Bronchial epithelial cell (primary cell): ENCODE measurements around the gene LY6G6D. TPM values are rescaled to one million over a fixed set of nuclear protein-coding genes. Genes with fewer than 3 reads are reported as not detected.
"Not testable (repeated sequence)": the region's sequence is repeated elsewhere in the genome, so short reads cannot be mapped to it uniquely, and the experiment has no call there.

Experiments used
- DNase-seq: peaks from one replicate; pipeline ENCODE4 v3.0.0-alpha.2; 2010; ENCODE audit warnings: low read depth
- FAIRE-seq: peaks from 2 replicates; lab custom pipeline; 2011; peaks lifted over from hg19 to GRCh38; lab: Jason Lieb, UNC
- H3K27me3 ChIP-seq: 2 replicates; pipeline ENCODE4 v1.5.1; 2011; ENCODE audit warnings: low read length; ENCODE audit not compliant: control insufficient read depth, insufficient read depth
- H3K36me3 ChIP-seq: 2 replicates; pipeline ENCODE4 v1.5.1; 2011; ENCODE audit warnings: low read length; ENCODE audit not compliant: control insufficient read depth, insufficient read depth
- H3K4me3 ChIP-seq: 2 replicates; pipeline ENCODE4 v1.5.1; 2011; ENCODE audit warnings: mild to moderate bottlenecking, low read depth, low read length, control low read depth
- total RNA-seq: library from RNA; depleted of rRNA; stranded (reverse); fragments of >200 nt; gene quantifications from 2 replicates; pipeline ENCODE4 v1.2.1, GENCODE V29; 2014
- TF ChIP-seq, protein P1 (sequence below): IDR thresholded peaks from 2 replicates; pipeline ENCODE4 v1.5.1; 2011; ENCODE audit warnings: mild to moderate bottlenecking, moderate library complexity, low read length, control low read depth, inconsistent platforms; ENCODE audit not compliant: insufficient read depth, severe bottlenecking

The LY6G6D gene
- total RNA-seq, 1 donor from 2014 or later: not detected

- FAIRE-seq (no peak), DNase-seq (no peak)
- no peaks in the 10 kb centered on the region for H3K36me3 ChIP-seq
- H3K4me3 ChIP-seq: no peak within 1 kb of the TSS
- TF ChIP-seq, protein P1, sequence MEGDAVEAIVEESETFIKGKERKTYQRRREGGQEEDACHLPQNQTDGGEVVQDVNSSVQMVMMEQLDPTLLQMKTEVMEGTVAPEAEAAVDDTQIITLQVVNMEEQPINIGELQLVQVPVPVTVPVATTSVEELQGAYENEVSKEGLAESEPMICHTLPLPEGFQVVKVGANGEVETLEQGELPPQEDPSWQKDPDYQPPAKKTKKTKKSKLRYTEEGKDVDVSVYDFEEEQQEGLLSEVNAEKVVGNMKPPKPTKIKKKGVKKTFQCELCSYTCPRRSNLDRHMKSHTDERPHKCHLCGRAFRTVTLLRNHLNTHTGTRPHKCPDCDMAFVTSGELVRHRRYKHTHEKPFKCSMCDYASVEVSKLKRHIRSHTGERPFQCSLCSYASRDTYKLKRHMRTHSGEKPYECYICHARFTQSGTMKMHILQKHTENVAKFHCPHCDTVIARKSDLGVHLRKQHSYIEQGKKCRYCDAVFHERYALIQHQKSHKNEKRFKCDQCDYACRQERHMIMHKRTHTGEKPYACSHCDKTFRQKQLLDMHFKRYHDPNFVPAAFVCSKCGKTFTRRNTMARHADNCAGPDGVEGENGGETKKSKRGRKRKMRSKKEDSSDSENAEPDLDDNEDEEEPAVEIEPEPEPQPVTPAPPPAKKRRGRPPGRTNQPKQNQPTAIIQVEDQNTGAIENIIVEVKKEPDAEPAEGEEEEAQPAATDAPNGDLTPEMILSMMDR: no peak
- H3K27me3 ChIP-seq: no peaks in the 10 kb centered on the region
Measured at GRCh38 chr6:31706599-31706998, 8.5 kb upstream of the LY6G6D start, which contains the start of gene LY6G6F. LY6G6F (plus strand) TSS chr6:31706866; CDS start chr6:31706907, 41 bp downstream.

GRCh38 chr6:31707701-31708100 lies 7.4 kb upstream of the LY6G6D start:
- H3K36me3 ChIP-seq: no peaks in the 10 kb centered on the region
- DNase-seq: no peak
- no peak overlapping the region for H3K4me3 ChIP-seq
- FAIRE-seq: no peak
- H3K27me3 ChIP-seq: no peaks in the 10 kb centered on the region
- TF ChIP-seq, protein P1: no peak

- Histone ChIP-seq H3K36me3 (no peaks in the 10 kb centered on the region), H3K27me3 (no peaks in the 10 kb centered on the region), H3K4me3 (no peak overlapping the region)
- FAIRE-seq (no peak), DNase-seq (no peak)
- TF ChIP-seq, protein P1: no peak
Measured at GRCh38 chr6:31708224-31708623, 6.9 kb upstream of the LY6G6D start.

DNA sequence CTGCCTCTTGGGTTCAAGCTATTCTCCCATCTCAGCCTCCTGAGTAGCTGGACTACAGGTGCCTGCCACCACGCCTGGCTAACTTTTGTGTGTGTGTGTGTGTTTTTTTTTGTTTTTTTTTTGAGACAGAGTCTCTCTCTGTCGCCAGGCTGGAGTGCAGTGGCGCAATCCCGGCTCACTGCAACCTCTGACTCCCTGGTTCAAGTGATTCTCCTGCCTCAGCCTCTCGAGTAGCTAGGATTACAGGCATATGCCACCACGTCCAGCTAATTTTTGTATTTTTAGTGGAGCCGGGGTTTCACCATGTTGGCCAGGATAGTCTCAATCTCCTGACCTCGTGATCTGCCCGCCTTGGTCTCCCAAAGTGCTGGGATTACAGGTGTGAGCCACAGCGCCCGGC lies 6.0 kb upstream of the LY6G6D start:
- H3K27me3 ChIP-seq, H3K36me3 ChIP-seq, DNase-seq, H3K4me3 ChIP-seq, FAIRE-seq: not testable (repeated sequence)

GRCh38 chr6:31710523-31711219 lies 4.5 kb upstream of the LY6G6D start:
- no peak overlapping the region for H3K4me3 ChIP-seq
- DNase-seq (no peak), FAIRE-seq (no peak)
- H3K36me3 ChIP-seq: no peaks in the 10 kb centered on the region
- TF ChIP-seq, protein P1: no peak
- H3K27me3 ChIP-seq: no peaks in the 10 kb centered on the region

GRCh38 chr6:31711233-31711632 lies 3.9 kb upstream of the LY6G6D start:
- DNase-seq: no peak
- H3K4me3 ChIP-seq: no peak overlapping the region

More at GRCh38 chr6:31711233-31711632, 3.9 kb upstream of the LY6G6D start:
- Histone ChIP-seq H3K36me3 (no peaks in the 10 kb centered on the region), H3K27me3 (no peaks in the 10 kb centered on the region)
- TF ChIP-seq, protein P1: no peak
- FAIRE-seq: no peak
